ENCODE results near the gene SIGMAR1.

DNA sequence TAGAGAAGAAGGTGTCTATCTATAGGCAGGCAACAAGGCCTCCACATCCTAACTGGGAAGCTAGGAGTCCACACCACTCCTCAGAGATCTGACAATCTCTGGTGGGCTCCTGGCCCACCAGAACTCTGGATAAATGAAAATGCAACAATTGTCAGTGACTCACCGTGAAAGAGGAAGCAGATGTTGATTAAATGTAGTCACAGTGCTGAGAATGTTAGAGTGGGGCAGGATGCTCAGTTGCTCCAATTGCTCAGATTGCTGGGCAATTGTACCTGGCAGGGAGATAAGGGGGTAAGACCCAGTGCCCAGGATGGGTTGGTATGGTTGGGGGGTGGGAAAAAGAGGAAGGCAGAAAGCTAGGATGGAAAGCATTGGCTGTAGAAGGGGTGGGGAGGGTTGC, 49.1 kb upstream of the SIGMAR1 start:
- TF ChIP-seq, protein P1, sequence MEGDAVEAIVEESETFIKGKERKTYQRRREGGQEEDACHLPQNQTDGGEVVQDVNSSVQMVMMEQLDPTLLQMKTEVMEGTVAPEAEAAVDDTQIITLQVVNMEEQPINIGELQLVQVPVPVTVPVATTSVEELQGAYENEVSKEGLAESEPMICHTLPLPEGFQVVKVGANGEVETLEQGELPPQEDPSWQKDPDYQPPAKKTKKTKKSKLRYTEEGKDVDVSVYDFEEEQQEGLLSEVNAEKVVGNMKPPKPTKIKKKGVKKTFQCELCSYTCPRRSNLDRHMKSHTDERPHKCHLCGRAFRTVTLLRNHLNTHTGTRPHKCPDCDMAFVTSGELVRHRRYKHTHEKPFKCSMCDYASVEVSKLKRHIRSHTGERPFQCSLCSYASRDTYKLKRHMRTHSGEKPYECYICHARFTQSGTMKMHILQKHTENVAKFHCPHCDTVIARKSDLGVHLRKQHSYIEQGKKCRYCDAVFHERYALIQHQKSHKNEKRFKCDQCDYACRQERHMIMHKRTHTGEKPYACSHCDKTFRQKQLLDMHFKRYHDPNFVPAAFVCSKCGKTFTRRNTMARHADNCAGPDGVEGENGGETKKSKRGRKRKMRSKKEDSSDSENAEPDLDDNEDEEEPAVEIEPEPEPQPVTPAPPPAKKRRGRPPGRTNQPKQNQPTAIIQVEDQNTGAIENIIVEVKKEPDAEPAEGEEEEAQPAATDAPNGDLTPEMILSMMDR (conservative IDR thresholded peaks at IDR 0.05), result no peak
- TF ChIP-seq ZFX (IDR thresholded peaks at IDR 0.05), result no peak

Measured in C4-2B (cell line).